ENCODE data around the gene UST.
"Not testable (repeated sequence)": the region's sequence is repeated elsewhere in the genome, so short reads cannot be mapped to it uniquely, and the experiment has no call there.

UST gene

DNA sequence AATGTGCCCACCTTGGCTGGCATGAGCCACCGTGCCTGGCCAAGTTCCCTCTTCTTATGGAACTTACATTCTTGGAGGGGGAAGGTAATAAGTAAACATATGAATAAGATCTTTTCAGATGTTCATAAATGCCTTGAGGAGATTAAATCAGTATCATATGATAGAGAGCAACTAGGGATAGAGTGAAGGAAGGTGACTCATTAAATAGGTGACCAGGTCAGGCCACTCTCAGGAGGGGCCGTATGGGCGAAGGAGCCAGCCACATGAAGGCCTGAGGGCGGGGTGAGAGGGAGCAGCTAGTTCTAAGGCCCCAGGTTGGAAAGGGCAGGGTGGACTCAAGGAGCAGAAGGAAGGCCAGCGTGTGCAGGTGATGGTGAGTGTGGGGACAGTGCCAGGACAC, 91.1 kb downstream of the UST start:
- DNase-seq (ENCODE audit: low spot score): no peak

DNA sequence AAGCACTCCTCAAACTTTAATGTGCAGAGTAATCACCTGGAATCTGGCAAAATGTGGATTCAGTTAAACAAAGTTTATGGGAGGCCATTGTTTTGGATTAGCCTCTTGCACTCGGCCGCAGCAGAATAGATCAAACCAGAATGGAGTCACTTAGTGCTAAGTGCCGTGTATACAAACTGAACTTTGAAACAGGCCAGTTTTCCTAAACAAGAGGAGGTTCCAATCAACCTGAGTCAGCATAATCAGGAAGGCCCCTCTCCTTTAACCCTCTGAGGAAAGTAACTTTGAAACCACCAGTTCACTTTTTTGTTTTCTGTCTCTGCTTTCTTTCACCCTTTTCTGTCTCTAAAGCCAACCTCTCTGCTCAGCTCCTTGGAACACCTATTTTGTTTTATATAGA, 92.2 kb downstream of the UST start:
- no peak for DNase-seq (ENCODE audit: low spot score)

DNA sequence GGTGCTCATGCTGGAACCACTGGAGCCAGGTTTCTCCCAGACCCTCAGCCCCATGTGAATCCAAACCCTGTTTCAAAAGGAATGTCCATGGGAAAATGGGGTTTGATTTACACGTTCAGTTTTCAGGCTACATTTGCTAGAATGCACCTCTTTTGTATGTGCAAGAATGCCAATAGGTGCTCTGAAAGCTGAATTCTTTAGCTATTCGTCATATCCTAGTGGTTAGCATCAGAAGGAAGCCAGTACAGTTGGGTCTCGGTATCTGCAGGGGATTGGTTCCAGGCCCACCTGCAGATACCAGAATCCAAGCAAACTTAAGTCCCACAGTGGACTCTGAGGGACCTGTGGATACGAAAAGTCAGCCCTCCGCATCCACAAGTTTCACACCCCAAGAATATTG, 93.4 kb downstream of the UST start:
- DNase-seq (ENCODE audit: low spot score): no peak

DNA sequence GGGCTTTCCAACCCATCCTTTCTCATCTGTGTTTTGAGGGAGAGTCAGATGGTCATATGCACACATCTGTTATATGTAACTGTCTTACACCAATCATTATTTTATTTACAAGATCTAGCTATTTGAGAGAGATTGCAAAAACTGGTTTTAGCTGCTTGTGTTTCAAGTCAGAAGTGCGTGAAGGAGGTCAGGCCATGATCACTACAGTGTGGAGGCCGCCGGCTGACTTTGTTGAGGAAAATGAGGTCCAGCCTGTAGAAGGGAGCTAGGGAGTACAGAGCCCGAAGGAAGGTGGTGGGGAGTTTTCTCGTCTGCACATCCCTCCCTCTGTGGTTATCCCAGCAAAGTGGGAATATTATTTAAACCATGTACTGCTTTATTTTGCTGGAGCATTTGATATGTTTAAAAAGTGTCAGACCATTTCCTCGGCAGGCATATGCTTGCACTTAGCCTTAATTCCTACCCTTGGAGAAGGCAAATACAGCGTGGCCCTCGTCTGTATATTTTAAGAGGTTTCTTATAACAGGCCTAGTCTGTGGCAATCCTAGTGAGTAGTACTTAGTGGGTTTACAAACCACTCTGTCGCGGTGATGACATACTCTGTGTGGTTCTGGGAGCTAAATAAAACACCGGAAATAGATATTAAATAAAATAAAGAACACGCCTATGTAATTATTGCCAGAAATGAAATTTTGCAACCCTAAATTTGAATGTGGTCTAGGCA, 95.6 kb downstream of the UST start:
- no peak for DNase-seq (ENCODE audit: low spot score)

DNA sequence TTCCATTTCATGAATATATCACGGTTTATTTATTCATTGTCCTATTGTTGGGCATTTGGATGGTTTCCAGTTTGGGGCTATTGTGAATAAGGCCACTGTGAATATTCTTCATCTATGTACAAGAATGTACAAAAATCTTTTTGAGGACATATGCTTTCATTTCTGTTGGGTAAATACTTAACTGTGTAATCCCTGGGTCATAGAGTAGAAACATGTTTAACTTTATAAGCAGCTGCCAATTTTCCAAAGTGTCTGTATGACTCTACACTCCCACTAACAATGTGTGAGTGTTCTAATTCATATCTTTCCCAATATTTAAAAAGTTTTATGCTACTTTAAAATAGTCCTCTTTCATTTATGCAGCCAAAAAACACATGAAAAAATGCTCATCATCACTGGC, 98.6 kb downstream of the UST start:
- no peak for DNase-seq (ENCODE audit: low spot score)

DNA sequence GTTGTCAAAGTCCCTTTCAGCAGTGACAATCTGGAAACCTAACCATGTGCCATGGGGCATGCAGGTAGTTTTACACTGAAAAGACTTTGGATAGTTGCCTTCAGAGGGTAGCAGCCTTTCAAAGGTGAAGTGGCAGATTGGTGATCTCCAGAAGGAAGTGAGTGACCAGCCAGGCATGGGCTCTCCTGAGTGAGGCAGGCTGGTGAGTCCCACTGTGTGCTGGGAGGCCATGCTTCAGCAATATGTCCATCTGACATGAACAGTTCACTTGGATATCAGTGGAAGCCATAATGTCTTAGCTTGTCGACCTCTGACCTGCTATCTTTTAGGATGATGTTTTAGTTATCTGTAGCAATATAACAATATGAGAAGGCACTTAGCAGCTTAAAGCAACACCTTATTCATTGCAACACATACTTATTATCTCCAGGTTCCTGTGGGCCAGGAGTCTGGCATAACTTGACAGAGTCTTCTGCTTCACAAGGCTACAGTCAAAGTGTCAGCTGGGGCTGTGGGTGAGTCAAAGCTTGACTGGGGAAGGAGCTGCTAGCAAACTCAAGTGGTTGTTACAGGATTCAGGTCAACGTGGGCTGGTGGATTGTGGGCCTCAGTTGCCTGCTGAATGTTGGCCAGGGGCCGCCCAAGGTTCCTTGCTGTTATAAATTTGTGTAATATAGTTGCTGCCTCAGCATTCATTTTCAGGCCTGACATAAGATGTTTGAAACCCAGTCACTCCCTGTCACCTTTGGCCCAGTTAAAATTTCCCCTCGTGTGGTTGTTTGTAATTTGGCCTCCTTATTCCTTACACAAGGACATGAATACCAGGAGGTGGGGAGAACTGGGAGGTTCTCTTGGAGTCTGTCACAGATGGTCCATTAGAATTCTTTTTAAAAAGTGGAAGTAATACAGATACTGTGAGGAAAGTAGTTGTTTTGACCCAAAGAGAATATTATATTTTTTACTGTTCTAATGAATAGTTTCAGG, 100.2 kb downstream of the UST start:
- DNase-seq (ENCODE audit: low spot score): no peak

DNA sequence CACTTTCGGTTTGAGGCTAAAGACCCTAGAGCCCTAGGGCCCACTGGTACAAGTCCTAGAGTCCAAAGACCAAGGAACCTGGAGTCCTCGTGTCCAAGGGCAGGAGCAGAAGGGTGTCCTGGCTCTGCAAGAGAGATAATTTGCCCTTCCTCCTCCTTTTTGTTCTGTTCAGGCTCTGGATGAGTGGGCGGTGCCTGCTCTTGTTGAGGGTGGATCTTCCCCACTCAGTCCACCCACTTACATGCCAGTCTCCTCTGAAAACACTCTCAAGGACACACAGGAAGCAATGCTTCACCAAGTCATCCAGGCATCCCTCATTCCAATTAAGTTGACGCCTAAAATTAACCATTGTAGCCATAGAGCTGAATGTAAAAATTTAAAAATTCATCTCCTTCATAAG, 102.1 kb downstream of the UST start:
- no peak for DNase-seq (ENCODE audit: low spot score)

DNA sequence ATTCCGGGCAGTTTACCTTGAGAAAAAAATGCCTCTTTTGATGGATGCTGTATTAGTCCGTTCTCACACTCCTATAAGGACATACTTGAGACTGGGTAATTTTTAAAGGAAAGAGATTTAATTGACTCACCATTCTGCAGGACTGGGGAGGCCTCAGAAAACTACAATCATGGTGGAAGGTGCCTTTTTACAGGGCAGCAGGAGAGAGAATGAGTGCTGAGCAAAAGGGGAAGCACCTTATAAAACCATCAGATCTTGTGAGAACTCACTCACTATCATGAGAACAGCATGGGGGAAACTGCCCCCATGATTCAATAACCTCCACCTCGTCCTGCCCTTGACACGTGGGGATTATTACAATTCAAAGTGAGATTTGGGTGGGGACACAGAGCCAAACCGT, 102.6 kb downstream of the UST start:
- not testable (repeated sequence) for DNase-seq (ENCODE audit: low spot score)

DNA sequence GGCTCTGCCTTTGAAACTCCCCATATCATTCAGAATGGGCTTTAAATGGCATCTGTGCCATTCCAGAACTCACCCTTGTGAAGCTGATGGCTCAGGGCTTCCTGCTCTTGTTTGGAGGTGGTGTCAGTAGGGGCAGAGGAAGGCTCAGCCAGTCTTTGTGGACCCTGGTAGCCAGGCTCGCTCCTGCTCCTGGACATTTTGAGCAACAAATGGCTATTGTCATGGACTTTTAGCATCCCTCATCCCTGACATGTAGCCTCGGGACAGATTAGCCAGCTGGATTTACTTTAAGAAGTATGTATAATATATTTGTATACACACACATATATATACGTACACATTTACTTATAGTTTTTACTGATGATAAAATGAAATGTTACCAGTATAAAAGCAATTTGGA, 104.1 kb downstream of the UST start:
- no peak for DNase-seq (ENCODE audit: low spot score)

DNA sequence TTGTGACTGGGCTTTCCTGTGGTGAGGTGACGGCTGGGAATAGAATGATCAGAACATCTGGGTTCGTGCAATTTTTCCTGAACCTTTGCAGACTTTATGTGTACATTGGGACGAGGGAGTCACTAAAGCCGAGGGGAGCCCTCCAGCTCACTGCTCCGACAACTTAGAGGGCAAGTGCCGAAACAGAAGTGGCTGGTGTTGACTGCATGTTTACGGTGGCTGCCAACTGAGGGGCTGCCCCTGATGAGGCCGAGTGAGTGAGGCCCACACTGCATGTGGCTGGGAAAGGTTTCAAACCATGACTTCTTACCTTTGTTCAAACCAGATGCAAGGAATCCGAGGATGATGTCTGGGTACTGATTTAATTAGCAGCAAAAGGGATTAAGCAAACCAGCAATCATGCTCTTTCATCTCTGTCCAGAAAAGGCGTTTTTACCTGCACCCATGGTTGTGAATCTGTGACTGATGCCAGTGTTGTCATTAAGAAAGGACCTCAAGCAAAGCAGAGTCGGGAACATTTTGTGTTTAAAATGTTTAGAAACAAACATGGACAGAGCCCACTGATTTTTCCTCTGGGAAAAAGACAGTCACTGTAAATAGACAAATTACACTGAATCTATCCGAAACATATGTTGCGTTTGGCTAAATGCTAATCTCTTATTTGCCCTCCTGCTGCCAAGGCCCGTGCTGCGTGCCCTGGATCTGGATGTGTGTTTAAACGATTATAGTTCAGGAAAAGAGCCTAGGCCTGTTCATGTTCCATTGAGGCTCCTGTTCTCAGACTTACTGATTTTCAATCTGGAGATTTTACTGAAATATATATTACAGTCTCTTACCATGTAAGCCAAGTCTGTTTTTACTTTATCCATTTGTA, 105.1 kb downstream of the UST start:
- no peak for DNase-seq (ENCODE audit: low spot score)

DNA sequence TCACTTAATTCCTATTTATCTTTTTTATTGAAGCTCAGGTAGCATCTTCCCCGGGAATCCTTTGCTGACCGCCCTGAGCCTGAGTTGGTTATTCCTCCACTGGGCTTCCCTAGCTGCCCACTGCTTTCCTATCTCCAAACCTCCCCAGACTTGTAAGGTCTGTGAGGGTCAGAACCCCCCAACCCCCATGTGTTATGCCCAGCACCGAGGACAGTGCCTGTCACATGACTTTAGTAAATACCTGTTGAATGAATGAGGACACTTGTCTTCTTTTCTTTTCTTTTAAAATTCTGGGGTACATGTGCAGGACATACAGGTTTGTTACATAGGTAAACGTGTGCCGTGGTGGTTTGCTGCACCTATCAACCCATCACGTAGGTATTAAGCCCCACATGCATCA, 105.9 kb downstream of the UST start:
- DNase-seq (ENCODE audit: low spot score): no peak

DNA sequence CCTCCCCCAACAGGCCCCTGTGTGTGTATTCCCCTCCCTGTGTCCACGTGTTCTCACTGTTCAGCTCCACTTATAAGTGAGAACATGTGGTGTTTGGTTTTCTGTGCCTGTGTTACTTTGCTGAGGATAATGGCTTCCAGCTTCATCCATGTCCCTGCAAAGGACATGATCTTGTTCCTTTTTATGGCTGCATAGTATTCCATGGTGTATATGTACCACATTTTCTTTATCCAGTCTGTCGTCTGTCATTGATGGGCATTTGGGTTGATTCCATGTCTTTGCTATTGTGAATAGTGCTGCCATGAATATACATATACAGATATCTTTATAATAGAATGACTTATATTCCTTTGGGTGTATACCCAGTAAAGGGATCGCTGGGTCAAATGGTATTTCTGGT, 106.3 kb downstream of the UST start:
- DNase-seq (ENCODE audit: low spot score): not testable (repeated sequence)

DNA sequence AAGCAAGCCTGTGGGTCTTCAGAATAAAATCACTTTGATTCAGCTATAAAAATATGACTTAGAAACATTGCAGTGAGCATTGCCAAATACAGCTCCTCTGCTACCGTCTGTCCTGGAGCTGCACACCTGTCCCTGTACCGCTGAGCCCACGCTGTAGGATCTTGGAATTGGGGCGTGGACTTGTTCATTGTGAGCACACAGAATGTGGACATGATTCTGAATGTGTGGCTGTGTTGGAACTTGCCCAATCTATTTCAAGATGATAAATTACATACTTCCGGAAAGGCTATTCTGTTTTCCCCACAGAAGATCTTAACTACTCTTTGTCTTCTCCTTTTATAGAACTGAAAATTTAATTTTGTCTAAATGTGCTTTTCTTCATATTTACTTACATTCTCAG, 107.3 kb downstream of the UST start:
- no peak for DNase-seq (ENCODE audit: low spot score)

DNA sequence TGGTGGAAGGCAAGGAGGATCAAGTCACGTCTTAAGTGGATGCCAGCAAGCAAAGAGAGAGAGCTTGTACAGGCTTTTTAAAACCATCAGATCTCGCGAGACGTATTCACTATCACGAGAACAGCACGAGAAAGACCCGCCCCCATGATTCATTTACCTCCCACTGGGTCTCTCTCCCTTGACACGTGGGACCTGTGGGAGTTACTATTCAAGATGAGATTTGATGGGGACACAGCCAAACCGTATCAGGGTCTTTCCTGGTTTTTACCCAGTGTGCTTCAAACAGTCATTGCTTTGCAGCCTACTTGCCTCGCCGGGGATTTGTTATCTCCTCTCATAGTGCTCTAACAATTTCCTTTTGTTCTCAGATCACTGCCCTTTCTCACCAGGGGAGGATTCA, 108.2 kb downstream of the UST start:
- no peak for DNase-seq (ENCODE audit: low spot score)

DNA sequence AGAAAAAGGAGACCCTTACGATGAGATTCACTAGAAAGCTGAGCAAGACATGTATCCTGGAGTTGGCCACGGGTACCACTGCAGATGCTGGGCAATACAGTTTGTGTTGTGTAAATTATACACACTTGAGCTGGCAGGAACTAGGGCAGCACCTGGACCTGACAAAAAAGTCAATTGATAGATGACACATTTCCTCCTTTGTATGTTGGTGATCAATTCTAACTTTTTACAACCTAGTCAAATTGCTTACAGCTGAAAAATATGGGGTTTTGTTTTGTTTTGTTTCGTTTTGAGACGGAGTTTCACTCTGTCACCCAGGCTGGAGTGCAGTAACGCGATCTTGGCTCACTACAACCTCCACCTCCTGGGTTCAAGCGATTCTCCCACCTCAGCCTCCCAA, 108.9 kb downstream of the UST start:
- no peak for DNase-seq (ENCODE audit: low spot score)

DNA sequence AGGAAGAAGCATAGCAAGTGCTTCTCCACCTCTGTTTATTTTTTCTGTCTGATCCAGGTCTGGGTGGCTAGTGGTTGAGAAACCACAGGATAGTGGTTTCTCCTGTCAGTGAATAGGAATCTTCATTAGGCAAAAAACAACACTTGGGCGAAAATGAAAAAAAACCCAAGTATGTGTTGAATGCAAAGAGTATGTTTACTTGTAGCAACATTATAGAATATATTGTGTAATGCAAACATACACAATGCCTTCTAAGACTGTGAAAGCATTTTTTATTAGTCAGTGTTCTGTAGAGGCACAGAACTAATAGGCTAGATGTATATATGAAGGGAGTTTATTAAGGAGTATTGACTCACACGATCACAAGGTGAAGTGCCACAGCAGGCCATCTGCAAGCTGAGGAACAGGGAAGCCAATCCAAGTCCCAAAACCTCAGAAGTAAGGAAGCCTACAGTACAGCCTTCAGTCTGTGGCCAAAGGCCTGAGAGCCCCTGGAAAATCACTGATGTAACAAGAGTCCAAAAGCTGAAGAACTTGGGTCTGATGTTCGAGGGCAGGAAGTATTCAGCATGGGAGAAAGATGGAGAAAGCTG, 111.1 kb downstream of the UST start:
- DNase-seq (ENCODE audit: low spot score): no peak

DNA sequence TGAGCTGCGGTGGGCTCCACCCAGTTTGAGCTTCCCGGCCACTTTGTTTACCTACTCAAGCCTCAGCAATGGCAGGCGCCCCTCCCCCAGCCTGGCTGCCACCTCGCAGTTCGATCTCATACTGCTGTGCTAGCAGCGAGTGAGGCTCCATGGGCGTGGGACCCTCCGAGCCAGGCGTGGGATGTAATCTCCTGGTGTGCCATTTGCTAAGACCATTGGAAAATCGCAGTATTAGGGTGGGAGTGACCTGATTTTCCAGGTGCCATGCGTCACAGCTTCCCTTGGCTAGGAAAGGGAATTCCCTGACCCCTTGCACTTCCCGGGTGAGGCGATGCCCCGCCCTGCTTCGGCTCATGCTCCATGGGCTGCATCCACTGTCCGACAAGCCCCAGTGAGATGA, 117.3 kb downstream of the UST start:
- not testable (repeated sequence) for DNase-seq (ENCODE audit: low spot score)

DNA sequence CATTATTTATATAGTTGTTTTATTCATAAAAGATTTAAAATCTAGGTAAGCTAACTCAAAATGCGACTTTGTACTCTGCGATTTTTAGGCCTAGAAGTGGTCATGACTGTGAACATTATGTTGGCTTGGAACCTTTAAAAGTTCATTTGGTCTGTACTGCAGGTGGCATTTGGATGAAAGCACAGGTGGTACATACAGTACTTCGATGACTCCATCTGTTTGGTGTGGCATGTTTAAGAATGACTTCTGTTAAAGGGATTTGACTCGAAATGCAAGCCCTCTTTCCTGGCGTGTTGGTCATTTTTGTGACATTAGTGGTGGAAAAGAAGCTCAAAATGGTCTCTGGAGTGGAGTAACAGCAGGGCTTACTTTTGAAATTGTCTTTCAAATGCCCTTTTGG, 118.1 kb downstream of the UST start:
- no peak for DNase-seq (ENCODE audit: low spot score)

DNA sequence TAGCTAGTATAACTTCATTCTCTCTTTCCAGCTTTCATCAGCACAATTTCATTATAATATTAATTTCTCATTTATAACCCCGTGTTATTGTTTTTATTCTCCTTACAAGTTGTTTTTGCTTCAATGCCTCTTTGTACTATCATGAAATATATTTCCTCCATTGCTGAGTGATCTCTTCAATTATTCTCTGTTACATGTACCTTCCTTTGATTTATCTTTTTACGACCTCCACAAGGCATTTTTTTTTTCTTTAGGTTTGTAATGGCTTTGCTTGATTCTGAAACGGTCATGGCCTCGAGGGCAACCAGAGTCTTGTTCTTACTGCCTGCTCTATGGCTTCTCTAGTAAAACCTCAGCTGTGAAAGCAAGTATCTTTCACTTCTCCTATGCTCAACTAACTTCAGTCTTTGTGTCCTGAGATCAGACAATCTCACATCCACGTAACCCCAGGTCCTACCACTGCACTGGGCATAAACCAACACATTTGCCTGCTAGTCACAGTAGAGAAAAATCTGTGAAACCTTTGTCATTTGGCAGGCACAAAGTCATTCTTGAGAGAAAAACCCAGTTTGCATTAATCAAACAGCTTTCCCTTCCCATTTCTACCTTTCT, 119.9 kb downstream of the UST start:
- peak; percentile 23 for DNase-seq (ENCODE audit: low spot score)

DNA sequence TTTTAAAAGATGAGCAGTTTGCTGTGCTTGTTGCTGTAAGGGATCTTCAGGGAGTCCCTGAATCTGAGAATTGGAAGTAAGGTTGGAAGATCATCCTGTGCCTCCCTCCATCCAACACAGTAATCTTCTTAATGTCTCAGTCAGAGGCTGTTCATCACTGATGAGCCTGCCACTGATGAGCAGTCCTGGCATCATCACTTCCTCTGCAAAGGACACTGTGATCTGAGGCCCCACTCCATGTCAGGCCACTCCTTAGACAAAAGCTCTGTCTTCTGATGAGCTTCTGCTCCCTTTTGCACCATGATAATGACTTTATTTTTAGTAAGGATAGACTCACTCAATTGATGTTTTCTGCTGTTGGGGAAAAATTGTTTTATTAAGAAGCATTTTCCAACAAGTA, 121.0 kb downstream of the UST start:
- no peak for DNase-seq (ENCODE audit: low spot score)

DNA sequence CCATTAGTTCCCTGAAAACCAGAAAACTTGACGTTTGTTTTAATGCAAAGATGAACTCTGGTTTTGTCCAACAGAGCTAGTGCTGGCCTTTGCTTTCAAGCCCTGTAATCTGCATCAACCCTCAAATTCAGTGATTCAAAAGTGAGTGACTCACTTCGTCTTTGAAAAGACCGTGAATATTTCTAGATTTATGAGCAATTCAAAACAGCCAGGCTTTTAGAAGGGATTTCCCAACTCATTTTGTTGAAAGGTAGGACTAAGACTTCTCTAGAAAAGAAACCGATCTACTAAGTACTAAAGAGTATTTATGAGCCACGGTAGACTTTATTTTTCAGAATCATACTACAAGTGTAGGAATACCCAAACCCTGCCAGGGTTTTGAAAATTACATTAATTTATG, 121.5 kb downstream of the UST start:
- no peak for DNase-seq (ENCODE audit: low spot score)

DNA sequence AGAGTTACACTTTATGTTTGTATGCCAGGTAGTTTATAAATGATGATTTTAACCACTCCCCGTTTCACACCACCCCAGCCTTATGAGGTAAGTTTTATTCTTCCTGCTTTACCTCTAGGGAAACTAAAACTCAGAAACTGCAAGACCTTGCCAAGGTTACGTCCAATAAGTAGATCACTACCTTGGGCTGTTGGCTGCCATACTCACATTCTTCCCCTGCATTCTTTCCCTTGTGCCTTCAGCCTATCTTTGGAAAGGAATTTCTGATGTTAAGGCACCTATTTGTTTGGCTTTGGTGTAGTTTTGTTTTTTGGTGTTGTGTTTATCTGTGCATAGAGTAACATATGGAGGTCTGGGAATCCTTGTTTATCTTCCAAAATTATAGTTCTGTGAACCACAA, 122.1 kb downstream of the UST start:
- DNase-seq (ENCODE audit: low spot score): no peak

Measured in germinal center (tissue), 1 donor.